Large intestine (tissue), 3 donors: ENCODE results near the gene LUC7L3. TPM values are rescaled to one million over a fixed set of nuclear protein-coding genes. Genes with fewer than 3 reads are reported as not detected.
A peak's percentile ranks its signal among the peaks of the same experiment; 100 is the strongest.

ENCODE experiments used
- DNase-seq, 2 donors: peaks; one replicate each; pipeline versions ENCODE4 v3.0.0 to v3.0.0-alpha.2; 2013
- H3K27ac ChIP-seq: one replicate; pipeline ENCODE4 v1.5.1; 2013; ENCODE audit warnings: low read length
- H3K27me3 ChIP-seq: 2 replicates; pipeline ENCODE4 v1.6.1; 2013; ENCODE audit warnings: low read length; ENCODE audit not compliant: control insufficient read depth, insufficient read depth
- H3K36me3 ChIP-seq: 2 replicates; pipeline ENCODE4 v1.6.1; 2013; ENCODE audit warnings: low read length; ENCODE audit not compliant: control insufficient read depth, insufficient read depth
- H3K4me1 ChIP-seq: one replicate; pipeline ENCODE4 v1.6.1; 2013; ENCODE audit warnings: low read length; ENCODE audit not compliant: control insufficient read depth, insufficient read depth
- H3K4me3 ChIP-seq: one replicate; pipeline ENCODE4 v1.5.1; 2013; ENCODE audit warnings: low read length
- H3K9me3 ChIP-seq: one replicate; pipeline ENCODE4 v1.6.1; 2013; ENCODE audit warnings: mild to moderate bottlenecking, low read depth, low read length, moderate library complexity; ENCODE audit not compliant: control insufficient read depth
- WGBS: methylation state at CpG from one replicate; pipeline ENCODE4 v1.1.5; 2013; ENCODE audit warnings: low lambda C conversion rate; ENCODE audit not compliant: insufficient coverage; 5-methylcytosine and 5-hydroxymethylcytosine counted together
- polyA plus RNA-seq: library from polyadenylated mRNA; unstranded; fragments of 120-200 nt; gene quantifications from one replicate; pipeline ENCODE4 v1.2.1, GENCODE V29; 2013

Gene LUC7L3
- polyA plus RNA-seq, 1 donor: 273 TPM

DNA sequence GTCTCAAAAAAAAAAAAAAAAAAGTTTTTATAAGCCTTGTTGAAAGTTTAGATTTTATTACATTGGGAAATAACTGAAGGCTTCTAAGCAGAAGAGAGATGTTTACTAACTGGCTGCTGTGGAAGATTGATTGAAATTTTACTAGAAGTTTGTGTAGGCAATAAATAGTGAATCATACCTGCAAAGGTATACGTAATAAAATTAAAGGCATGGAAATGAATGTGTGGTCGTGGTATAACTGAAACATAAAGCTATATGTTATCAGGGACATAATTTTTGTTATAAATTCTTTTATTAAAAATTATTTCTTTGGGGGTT lies 8.7 kb downstream of the LUC7L3 start:
- H3K27ac ChIP-seq: no peak overlapping the region
- H3K4me1 ChIP-seq: peaks cover 30% of the 10 kb centered on the region
- H3K9me3 ChIP-seq: no peaks in the 10 kb centered on the region
- no peak overlapping the region for H3K4me3 ChIP-seq
- H3K27me3 ChIP-seq: no peaks in the 10 kb centered on the region
- H3K36me3 ChIP-seq: no peaks in the 10 kb centered on the region
- DNase-seq: no peak
- 71% methylated on average over 1 of the region's 2 CpGs for WGBS

DNA sequence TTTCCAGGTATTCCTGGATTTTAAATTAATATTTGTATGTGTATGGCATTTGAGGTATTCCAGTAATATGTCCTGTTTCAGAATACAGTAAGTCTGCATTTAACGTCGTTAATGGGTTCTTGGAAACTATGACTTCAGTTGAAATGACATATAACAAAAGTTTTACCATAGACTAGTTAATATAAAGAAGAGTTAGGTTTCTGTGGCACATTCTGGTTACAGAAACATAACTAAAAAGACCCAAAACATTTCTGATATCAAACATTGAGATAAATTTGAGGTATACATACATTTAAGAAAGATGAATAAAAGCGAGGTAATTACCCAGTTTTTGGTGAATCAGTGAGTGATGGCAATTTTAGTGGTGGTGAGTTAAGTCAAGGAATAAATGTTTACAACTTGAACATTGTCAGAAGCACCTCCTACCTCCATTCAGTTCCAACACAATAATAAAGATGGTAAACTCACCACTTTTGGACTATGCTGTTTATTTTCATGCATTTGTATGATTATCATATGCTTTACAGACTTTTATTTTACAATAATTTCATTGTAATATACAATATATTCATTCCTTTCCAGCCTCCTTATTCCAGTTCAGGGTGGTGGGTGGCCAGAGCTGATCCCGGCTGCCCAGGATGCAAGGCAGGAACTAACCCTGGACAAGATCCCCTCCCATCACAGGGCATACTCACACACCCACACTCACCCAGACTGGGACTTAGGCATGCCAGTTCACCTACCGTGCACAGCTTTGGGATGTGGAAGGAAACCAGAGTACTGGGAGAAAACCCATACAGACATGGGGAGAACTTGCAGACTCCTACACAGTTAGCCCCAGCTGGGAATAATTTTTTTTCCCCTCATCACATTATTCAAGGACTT lies 9.7 kb downstream of the LUC7L3 start:
- peaks cover 22% of the 10 kb centered on the region for H3K4me1 ChIP-seq
- WGBS: 80% methylated on average over 1 of the region's 5 CpGs
- no peak overlapping the region for H3K4me3 ChIP-seq
- H3K27me3 ChIP-seq: no peaks in the 10 kb centered on the region
- no peak for DNase-seq
- no peaks in the 10 kb centered on the region for H3K36me3 ChIP-seq
- H3K27ac ChIP-seq: no peak overlapping the region
- no peaks in the 10 kb centered on the region for H3K9me3 ChIP-seq

DNA sequence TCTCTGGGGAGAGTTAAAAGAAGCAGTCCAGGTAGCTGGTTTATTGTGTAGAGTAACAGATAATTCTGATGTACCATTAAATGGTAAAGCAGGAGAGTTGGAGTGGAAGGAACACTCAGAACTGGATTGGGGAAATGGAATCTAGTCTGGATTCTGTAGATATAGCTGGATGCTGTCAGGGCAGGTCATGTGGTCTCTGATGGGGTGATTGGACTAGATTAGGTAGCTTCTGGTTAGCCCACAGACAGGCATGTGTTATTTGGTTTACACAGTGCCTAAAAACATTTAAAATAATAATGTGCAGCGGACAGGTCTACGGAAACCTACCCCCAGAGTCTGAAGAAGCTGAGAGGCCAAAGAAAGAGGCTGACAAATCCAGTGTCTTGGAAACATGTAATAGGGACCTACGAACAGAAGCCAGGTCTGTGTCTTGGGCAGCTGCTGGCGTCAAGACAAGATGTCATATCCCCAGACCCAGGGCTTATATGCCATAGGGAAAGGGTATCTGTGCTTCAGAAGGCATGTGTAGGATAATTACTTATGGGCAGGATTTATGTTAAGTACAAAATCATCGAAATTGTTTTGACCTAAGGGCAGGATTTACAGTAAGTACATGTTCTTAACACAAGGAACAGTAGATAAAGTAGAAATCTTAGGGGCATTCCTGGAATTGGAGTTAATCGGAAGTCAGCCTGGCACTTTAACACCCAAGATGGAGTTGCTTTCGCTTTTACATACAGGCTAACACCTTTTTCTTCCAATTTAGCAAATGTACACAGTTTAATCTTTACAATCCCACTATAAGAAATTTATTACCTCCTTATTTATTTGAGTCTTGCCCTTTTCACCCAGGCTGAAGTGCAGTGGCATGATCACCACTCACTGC lies 12.4 kb downstream of the LUC7L3 start:
- WGBS: 30% methylated on average over 2 of the region's 7 CpGs
- H3K36me3 ChIP-seq: no peaks in the 10 kb centered on the region
- H3K9me3 ChIP-seq: no peaks in the 10 kb centered on the region
- H3K4me3 ChIP-seq: no peak overlapping the region
- peak; percentile 39 to 80 for DNase-seq
- H3K27ac ChIP-seq: peak overlapping the region; percentile 10
- H3K4me1 ChIP-seq: peaks cover 9% of the 10 kb centered on the region
- H3K27me3 ChIP-seq: no peaks in the 10 kb centered on the region

DNA sequence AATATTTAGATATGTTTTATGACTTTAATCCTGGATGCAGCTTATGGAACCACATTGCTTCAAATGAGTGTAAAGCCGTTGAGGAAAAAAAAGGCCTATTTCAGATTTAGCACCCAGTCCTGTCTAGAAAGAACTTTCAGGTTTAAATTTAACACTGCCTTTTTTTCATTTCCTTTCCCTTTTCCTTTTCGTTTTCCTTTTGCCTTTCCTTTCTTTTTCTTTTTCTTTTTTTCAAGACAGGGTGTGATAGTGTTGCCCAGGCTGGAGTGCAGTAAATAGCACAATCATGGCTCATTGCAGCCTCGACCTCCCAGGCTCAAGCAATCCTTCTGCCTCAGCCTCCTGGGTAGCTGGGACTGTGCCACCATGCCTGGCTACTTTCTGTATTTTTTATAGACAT lies 15.9 kb downstream of the LUC7L3 start:
- 57% methylated on average over 1 of the region's 3 CpGs for WGBS
- peaks cover 6% of the 10 kb centered on the region for H3K4me1 ChIP-seq
- no peak overlapping the region for H3K27ac ChIP-seq

DNA sequence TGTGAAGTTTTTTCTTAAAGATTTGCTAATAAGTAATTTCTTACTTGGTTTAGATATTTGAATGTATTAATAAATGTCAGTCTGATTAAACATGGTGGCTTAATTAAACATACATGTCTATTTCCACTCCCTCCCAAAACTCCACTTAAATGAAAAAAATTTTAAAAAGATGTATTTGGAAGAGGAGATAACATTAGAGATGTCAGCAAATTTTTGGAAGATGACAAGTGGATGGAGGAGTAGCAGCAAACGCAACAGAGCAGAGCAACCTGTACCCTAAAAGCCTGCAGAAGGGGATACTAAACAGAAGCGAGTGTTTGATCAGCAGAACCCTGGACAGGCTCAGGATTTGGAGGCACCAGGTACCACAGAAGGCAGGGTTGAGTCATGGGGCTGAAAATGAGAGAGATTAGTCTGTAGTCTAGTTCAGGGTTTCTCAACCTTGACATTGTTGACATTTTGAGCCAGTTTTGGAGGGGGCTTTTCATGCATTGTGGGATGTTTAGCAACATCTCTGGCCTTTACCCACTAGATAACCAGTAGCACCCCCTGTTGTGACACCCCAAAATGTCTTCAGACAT lies 17.8 kb downstream of the LUC7L3 start:
- no peak for DNase-seq
- Histone ChIP-seq H3K27me3 (no peaks in the 10 kb centered on the region), H3K36me3 (peaks cover 38% of the 10 kb centered on the region), H3K27ac (no peak overlapping the region), H3K4me1 (peaks cover 6% of the 10 kb centered on the region), H3K4me3 (no peak overlapping the region), H3K9me3 (no peaks in the 10 kb centered on the region)
- WGBS: 80% methylated on average over 1 of the region's 2 CpGs

More for the DNA sequence above, 15.9 kb downstream of the LUC7L3 start:
- DNase-seq: no peak
- Histone ChIP-seq H3K27me3 (no peaks in the 10 kb centered on the region), H3K9me3 (no peaks in the 10 kb centered on the region), H3K36me3 (peaks cover 21% of the 10 kb centered on the region), H3K4me3 (no peak overlapping the region)

DNA sequence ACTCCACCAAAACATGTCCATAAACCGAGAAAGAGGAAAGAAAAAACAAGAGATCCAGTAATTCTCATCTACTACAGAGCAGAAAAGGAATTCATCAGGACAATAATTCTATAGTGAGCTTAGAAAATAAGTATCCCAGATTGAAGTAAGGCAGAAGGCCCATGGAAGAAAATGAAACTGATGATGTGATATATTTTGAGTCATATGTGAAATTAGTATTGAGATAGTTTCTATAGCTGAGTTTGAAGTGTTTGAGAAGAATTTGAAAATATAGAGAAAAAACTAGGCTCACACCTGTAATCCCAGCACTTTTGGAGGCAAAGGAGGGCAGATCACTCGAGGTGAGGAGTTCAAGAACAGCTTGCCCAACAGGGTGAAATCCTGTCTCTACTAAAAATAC lies 19.7 kb downstream of the LUC7L3 start:
- Histone ChIP-seq H3K4me1 (no peaks in the 10 kb centered on the region), H3K9me3 (no peaks in the 10 kb centered on the region), H3K27me3 (no peaks in the 10 kb centered on the region), H3K27ac (no peak overlapping the region), H3K36me3 (peaks cover 52% of the 10 kb centered on the region), H3K4me3 (no peak overlapping the region)
- WGBS: 40% methylated on average over 1 of the region's 2 CpGs
- no peak for DNase-seq

DNA sequence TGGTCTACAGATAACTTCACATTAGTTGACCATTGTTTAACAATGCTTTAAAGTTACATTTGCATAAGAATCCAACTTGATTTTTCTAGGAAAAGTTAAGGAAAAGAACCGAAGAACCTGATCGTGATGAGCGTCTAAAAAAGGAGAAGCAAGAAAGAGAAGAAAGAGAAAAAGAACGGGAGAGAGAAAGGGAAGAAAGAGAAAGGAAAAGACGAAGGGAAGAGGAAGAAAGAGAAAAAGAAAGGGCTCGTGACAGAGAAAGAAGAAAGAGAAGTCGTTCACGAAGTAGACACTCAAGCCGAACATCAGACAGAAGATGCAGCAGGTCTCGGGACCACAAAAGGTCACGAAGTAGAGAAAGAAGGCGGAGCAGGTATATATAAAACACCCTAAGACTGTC lies 26.2 kb downstream of the LUC7L3 start:
- H3K27ac ChIP-seq: no peak overlapping the region
- no peaks in the 10 kb centered on the region for H3K27me3 ChIP-seq
- peaks cover 3% of the 10 kb centered on the region for H3K4me1 ChIP-seq
- H3K4me3 ChIP-seq: no peak overlapping the region
- H3K36me3 ChIP-seq: peaks cover 78% of the 10 kb centered on the region
- H3K9me3 ChIP-seq: no peaks in the 10 kb centered on the region
- WGBS: 99% methylated on average over 8 of the region's 12 CpGs
- no peak for DNase-seq

DNA sequence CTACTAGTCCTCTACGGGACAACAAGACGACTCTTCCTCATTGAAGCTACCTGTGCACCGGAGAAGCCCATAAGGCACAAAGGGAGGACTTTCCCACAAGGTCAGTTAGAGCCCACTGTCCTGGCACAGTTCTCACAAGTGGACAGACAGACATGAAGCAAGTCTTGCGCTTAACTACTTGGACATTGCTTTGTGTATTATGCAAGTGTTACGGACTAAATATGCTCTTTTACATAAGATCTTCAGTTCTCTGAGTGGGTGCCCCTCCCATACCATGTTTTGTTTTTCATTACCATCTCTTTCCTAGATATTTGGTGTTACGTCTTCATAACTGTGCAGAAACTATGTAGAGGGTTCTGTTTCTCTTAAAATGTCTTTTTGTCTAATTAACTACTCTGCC lies 29.8 kb downstream of the LUC7L3 start:
- H3K27ac ChIP-seq: no peak overlapping the region
- H3K36me3 ChIP-seq: peaks cover 75% of the 10 kb centered on the region
- H3K4me1 ChIP-seq: peaks cover 3% of the 10 kb centered on the region

DNA sequence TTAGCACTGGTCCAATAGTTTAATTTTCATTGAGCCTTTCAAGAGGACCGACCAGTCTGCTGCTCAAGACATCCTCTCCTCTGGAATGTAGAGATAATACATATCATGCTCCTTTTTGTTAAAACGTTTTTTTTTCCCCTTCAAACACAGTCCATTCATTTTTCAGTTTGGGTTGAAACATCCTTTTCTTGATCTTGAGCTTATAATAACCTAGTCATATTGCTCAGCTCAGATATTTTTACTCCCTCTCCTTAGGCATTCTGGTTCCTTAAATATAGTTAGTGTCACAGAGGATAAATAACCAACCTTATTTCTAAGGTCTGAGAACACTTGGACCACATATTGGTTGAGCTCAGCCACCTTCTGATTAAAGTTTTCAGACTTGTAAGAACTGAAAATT lies 35.1 kb downstream of the LUC7L3 start:
- Histone ChIP-seq H3K9me3 (no peaks in the 10 kb centered on the region), H3K36me3 (peaks cover 36% of the 10 kb centered on the region), H3K27ac (no peak overlapping the region), H3K27me3 (no peaks in the 10 kb centered on the region), H3K4me3 (no peak overlapping the region), H3K4me1 (peaks cover 8% of the 10 kb centered on the region)
- no peak for DNase-seq
- 52% methylated on average over 2 of the region's 2 CpGs for WGBS

More for the DNA sequence above, 29.8 kb downstream of the LUC7L3 start:
- no peak for DNase-seq
- Histone ChIP-seq H3K9me3 (no peaks in the 10 kb centered on the region), H3K4me3 (no peak overlapping the region), H3K27me3 (no peaks in the 10 kb centered on the region)
- 100% methylated on average over 1 of the region's 6 CpGs for WGBS

DNA sequence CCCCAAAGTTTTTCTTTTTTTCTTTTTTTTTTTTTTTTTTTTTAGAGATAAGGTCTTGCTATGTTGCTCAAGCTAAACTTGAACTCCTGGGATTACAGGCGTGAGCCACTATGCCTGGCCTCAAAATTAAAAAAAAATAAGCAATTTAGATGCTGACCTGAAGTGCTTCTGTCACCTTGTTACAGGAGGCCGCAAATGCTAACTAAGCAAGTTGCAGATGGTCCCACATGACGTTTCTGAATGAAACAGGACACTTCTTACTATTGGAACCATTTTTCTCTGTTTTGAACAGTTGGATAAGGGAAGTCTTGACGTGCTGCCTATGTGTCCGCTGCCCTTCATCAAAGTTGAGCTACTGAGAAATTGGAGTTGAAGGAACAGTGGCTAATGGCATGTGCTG lies 39.1 kb downstream of the LUC7L3 start:
- Histone ChIP-seq H3K27me3 (no peaks in the 10 kb centered on the region), H3K27ac (no peak overlapping the region), H3K9me3 (no peaks in the 10 kb centered on the region), H3K4me1 (peaks cover 13% of the 10 kb centered on the region), H3K36me3 (peaks cover 9% of the 10 kb centered on the region), H3K4me3 (no peak overlapping the region)
- no peak for DNase-seq
- no CpG with 5 or more reads among the region's 5 CpGs for WGBS
